ENCODE measurements around the gene APBA1. TPM values are rescaled to one million over a fixed set of nuclear protein-coding genes. Genes with fewer than 3 reads are reported as not detected.

Gene APBA1
- total and polyA plus RNA-seq, 2 of the 8 experiments (the other 6 are each of a cell fraction or from before 2014, with no cell fraction given), result 0.36 to 0.60 TPM

GRCh38 chr9:69632768-69633167 lies 39.4 kb downstream of the APBA1 start:
- Histone ChIP-seq H2BK12ac (ENCODE audit: low read depth, low read length) (no peak overlapping the region), H3K4me2 (ENCODE audit: insufficient read depth in 1 of 2, low read depth in 2 of 2, low read length in 2 of 2) (no peak overlapping the region), H2AFZ (ENCODE audit: low read length) (no peak overlapping the region), H3K18ac (ENCODE audit: extremely low read depth, low read length) (no peak overlapping the region), H3K4ac (replicated peaks; ENCODE audit: insufficient read length, low read depth, low read length) (no peak overlapping the region), H4K5ac (ENCODE audit: insufficient read length, low read depth, low read length) (no peak overlapping the region), H2BK20ac (ENCODE audit: low read length) (no peak overlapping the region), H3K79me2 (ENCODE audit: control insufficient read depth in 1 of 2, insufficient read depth in 2 of 2, low read length in 2 of 2) (no peaks in the 10 kb centered on the region), H4K8ac (ENCODE audit: extremely low read depth, insufficient read depth, low read length) (no peak overlapping the region), H3K27me3 (replicated peaks in 1 of 4; ENCODE audit: control insufficient read depth in 3 of 4, extremely low read depth in 1 of 4, insufficient read depth in 3 of 4, low read length in 3 of 4) (no peaks in the 10 kb centered on the region), H3K14ac (ENCODE audit: insufficient read length) (no peak overlapping the region), H2BK120ac (replicated peaks; ENCODE audit: low read depth, low read length) (no peak overlapping the region), H2AK5ac (ENCODE audit: low read depth, low read length) (no peak overlapping the region), H3K36me3 (ENCODE audit: control insufficient read depth in 2 of 4, insufficient read depth in 4 of 4, low read length in 3 of 4) (no peaks in the 10 kb centered on the region), H3K27ac (ENCODE audit: low read depth, low read length) (no peak overlapping the region), H3K4me1 (replicated peaks in 1 of 4; ENCODE audit: control insufficient read depth in 3 of 4, insufficient read depth in 4 of 4, low read length in 3 of 4) (no peaks in the 10 kb centered on the region), H3K23ac (ENCODE audit: insufficient read length) (no peak overlapping the region), H3K9me3 (ENCODE audit: insufficient read depth in 2 of 2, low read depth in 1 of 2, low read length in 1 of 2) (no peaks in the 10 kb centered on the region), H3K9ac (replicated peaks in 1 of 4; ENCODE audit: extremely low read depth in 1 of 4, low read depth in 3 of 4, low read length in 3 of 4) (no peak overlapping the region), H3K4me3 (ENCODE audit: extremely low read depth in 1 of 4, insufficient read depth in 2 of 4, low read depth in 3 of 4, low read length in 4 of 4) (no peak overlapping the region), H3K23me2 (ENCODE audit: low read depth, low read length) (no peaks in the 10 kb centered on the region), H4K91ac (replicated peaks; ENCODE audit: insufficient read length, low read length) (no peak overlapping the region), H2BK5ac (ENCODE audit: low read depth, low read length) (no peak overlapping the region), H2BK15ac (ENCODE audit: low read length) (no peak overlapping the region), H3K79me1 (ENCODE audit: low read depth, low read length) (no peaks in the 10 kb centered on the region), H4K20me1 (replicated peaks in 1 of 2; ENCODE audit: control insufficient read depth in 1 of 2, insufficient read depth in 2 of 2, low read length in 2 of 2) (no peaks in the 10 kb centered on the region), H3K56ac (replicated peaks; ENCODE audit: insufficient read length, low read depth, low read length) (no peak overlapping the region)
- FAIRE-seq (no peak), DNase-seq (ENCODE audit: low read depth in 1 of 2, low spot score in 2 of 2) (no peak)
- CTCF ChIA-PET (ENCODE audit: partially characterized antibody), result interaction anchor here (0.6 to 1.3 kb wide), 2 partner anchors 10 to 162 kb away, joined by 3 to 5 read pairs; no protein-coding TSS in a partner anchor
- POLR2A ChIA-PET (ENCODE audit: partially characterized antibody), result no interaction called here
- 62% methylated on average over 3 of the region's 3 CpGs; no CpG with 5 or more reads in 1 of the 2 experiments for WGBS, 2 experiments (ENCODE audit: extremely low coverage in 1 of 2, insufficient coverage in 1 of 2, insufficient read length in 1 of 2, insufficient replicate concordance in 2 of 2, low coverage in 1 of 2, low lambda C conversion rate in 2 of 2, missing lambda C conversion rate in 1 of 2)
- TF ChIP-seq HDAC2 (IDR thresholded peaks at IDR 0.05; ENCODE audit: borderline replicate concordance in 1 of 2, low read depth in 2 of 2, low read length in 2 of 2) (no peak), JUN (IDR thresholded peaks at IDR 0.05; ENCODE audit: low read depth, low read length) (no peak), KDM4A (IDR thresholded peaks at IDR 0.05; ENCODE audit: low read depth, low read length, severe bottlenecking) (no peak), SAP30 (IDR thresholded peaks at IDR 0.05; ENCODE audit: insufficient read depth, insufficient replicate concordance, low read length) (no peak), RBBP5 (IDR thresholded peaks at IDR 0.05; ENCODE audit: borderline replicate concordance, low read depth, low read length) (no peak), SIX5 (IDR thresholded peaks at IDR 0.05; ENCODE audit: low read depth, low read length) (no peak), EGR1 (IDR thresholded peaks at IDR 0.05; ENCODE audit: borderline replicate concordance, low read depth, low read length) (no peak), RNF2 (IDR thresholded peaks at IDR 0.05; ENCODE audit: borderline replicate concordance, low read depth, low read length, missing control alignments, poor library complexity, severe bottlenecking) (no peak), POU5F1 (IDR thresholded peaks at IDR 0.05; ENCODE audit: low read depth, low read length) (no peak)

Data from H1 (cell line).